Trophoblast cell (in vitro differentiated cells and primary cell): ENCODE data around the gene AP4S1.
"Not testable (repeated sequence)": the region's sequence is repeated elsewhere in the genome, so short reads cannot be mapped to it uniquely, and the experiment has no call there.

Experiments used
- DNase-seq, 2 donors: peaks; one replicate each; pipeline ENCODE4 v3.0.0-alpha.2; 2016
- H2AFZ ChIP-seq: 2 replicates; pipeline ENCODE4 v1.6.1; 2013; ENCODE audit warnings: low read length, moderate library complexity, mild to moderate bottlenecking; ENCODE audit not compliant: insufficient read depth, poor library complexity
- H2AK5ac ChIP-seq: 2 replicates; pipeline ENCODE4 v1.6.1; 2013; ENCODE audit warnings: mild to moderate bottlenecking, low read length
- H2BK120ac ChIP-seq: 2 replicates; pipeline ENCODE4 v1.6.1; 2013; ENCODE audit warnings: low read length, mild to moderate bottlenecking, moderate library complexity; ENCODE audit not compliant: insufficient read depth, poor library complexity
- H2BK12ac ChIP-seq: 2 replicates; pipeline ENCODE4 v1.6.1; 2013; ENCODE audit warnings: mild to moderate bottlenecking, low read length, moderate library complexity
- H2BK5ac ChIP-seq: 2 replicates; pipeline ENCODE4 v1.6.1; 2013; ENCODE audit warnings: low read length, low read depth, moderate library complexity, mild to moderate bottlenecking; ENCODE audit not compliant: poor library complexity
- H3K14ac ChIP-seq: 2 replicates; pipeline ENCODE4 v1.6.1; 2013; ENCODE audit warnings: mild to moderate bottlenecking, low read length
- H3K18ac ChIP-seq: 2 replicates; pipeline ENCODE4 v1.6.1; 2013; ENCODE audit warnings: mild to moderate bottlenecking, low read length
- H3K23ac ChIP-seq: 2 replicates; pipeline ENCODE4 v1.6.1; 2013; ENCODE audit warnings: low read length
- H3K27ac ChIP-seq: 2 replicates; pipeline ENCODE4 v1.5.1; 2013; ENCODE audit warnings: low read depth, mild to moderate bottlenecking, inconsistent platforms, low read length, moderate library complexity
- H3K27me3 ChIP-seq: 2 replicates; pipeline ENCODE4 v1.6.1; 2013; ENCODE audit warnings: inconsistent platforms, mild to moderate bottlenecking, low read length, moderate library complexity; ENCODE audit not compliant: insufficient read depth
- H3K36me3 ChIP-seq, 2 experiments: 1 replicate in 1 of 2; 2 replicates in 1 of 2; pipeline ENCODE4 v1.6.1; 2013; ENCODE audit warnings: low read length in 2 of 2, mild to moderate bottlenecking in 2 of 2, moderate library complexity in 1 of 2; ENCODE audit not compliant: insufficient read depth in 2 of 2, control insufficient read depth in 1 of 2
- H3K4ac ChIP-seq: 2 replicates; pipeline ENCODE4 v1.6.1; 2013; ENCODE audit warnings: low read depth, mild to moderate bottlenecking, low read length, moderate library complexity
- H3K4me1 ChIP-seq, 2 experiments: 1 replicate in 1 of 2; 2 replicates in 1 of 2; pipeline ENCODE4 v1.6.1; 2013; ENCODE audit warnings: low read length in 2 of 2, mild to moderate bottlenecking in 2 of 2, moderate library complexity in 1 of 2; ENCODE audit not compliant: insufficient read depth in 2 of 2, control insufficient read depth in 1 of 2
- H3K4me2 ChIP-seq: 2 replicates; pipeline ENCODE4 v1.6.1; 2013; ENCODE audit warnings: inconsistent platforms, mild to moderate bottlenecking, low read length, moderate library complexity
- H3K4me3 ChIP-seq: 2 replicates; pipeline ENCODE4 v1.5.1; 2013; ENCODE audit warnings: mild to moderate bottlenecking, low read depth, low read length, inconsistent platforms
- H3K79me1 ChIP-seq: one replicate; pipeline ENCODE4 v1.6.1; 2013; ENCODE audit warnings: low read length
- H3K79me2 ChIP-seq: 2 replicates; pipeline ENCODE4 v1.6.1; 2013; ENCODE audit warnings: low read length, mild to moderate bottlenecking; ENCODE audit not compliant: control insufficient read depth, insufficient read depth, poor library complexity
- H3K9ac ChIP-seq: 2 replicates; pipeline ENCODE4 v1.6.1; 2013; ENCODE audit warnings: mild to moderate bottlenecking, low read length
- H3K9me3 ChIP-seq: 2 replicates; pipeline ENCODE4 v1.6.1; 2013; ENCODE audit warnings: low read depth, mild to moderate bottlenecking, control low read depth, inconsistent platforms, low read length; ENCODE audit not compliant: insufficient read depth
- H4K12ac ChIP-seq: 2 replicates; pipeline ENCODE4 v1.6.1; 2013; ENCODE audit warnings: low read depth, mild to moderate bottlenecking, low read length, moderate library complexity
- H4K8ac ChIP-seq: 2 replicates; pipeline ENCODE4 v1.6.1; 2013; ENCODE audit warnings: low read depth, mild to moderate bottlenecking, low read length, moderate library complexity
- H4K91ac ChIP-seq: one replicate; pipeline ENCODE4 v1.6.1; 2013; ENCODE audit warnings: low read depth, mild to moderate bottlenecking, low read length, moderate library complexity
- WGBS: extraction: QIAGEN DNeasy Blood & Tissue Kit; methylation state at CpG from one replicate; pipeline ENCODE4 v1.1.7; 2013; ENCODE audit warnings: missing lambda C conversion rate; ENCODE audit not compliant: insufficient read length, insufficient coverage; ENCODE audit errors: extremely low coverage; 5-methylcytosine and 5-hydroxymethylcytosine counted together

The AP4S1 gene

DNA sequence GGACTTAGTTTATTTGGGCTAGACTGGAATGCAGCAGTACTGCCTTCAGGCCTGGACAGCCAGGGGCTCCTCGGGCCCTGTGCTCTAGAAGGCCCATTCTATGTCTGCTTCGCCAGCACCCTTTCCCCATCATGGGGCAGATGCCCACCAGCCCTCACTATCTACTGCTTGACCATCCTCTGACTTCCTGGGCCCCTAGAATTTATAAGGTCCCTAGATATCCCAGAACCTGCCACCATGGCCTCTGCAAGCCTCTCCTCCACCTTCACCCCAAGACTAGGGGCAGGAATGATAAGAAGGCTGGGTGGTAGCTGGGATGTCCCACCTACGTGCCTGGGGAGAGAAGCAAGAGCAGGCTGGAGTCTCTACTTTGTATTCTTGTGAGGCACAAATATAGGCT lies 59.6 kb downstream of the AP4S1 start:
- H3K9ac ChIP-seq, result no peak overlapping the region
- no peak overlapping the region for H2AK5ac ChIP-seq
- no peak overlapping the region for H3K18ac ChIP-seq
- H3K79me2 ChIP-seq, result no peaks in the 10 kb centered on the region
- H3K4me1 ChIP-seq, result no peaks in the 10 kb centered on the region
- no peak overlapping the region for H3K4ac ChIP-seq
- no peak overlapping the region for H3K23ac ChIP-seq
- no peak overlapping the region for H2AFZ ChIP-seq
- H4K91ac ChIP-seq, result no peak overlapping the region
- no peaks in the 10 kb centered on the region for H3K36me3 ChIP-seq
- H3K27ac ChIP-seq, result no peak overlapping the region
- H3K4me3 ChIP-seq, result no peak overlapping the region
- no CpG with 5 or more reads among the region's 3 CpGs for WGBS
- DNase-seq, result no peak
- H2BK5ac ChIP-seq, result no peak overlapping the region
- no peak overlapping the region for H2BK120ac ChIP-seq
- H3K14ac ChIP-seq, result no peak overlapping the region
- H4K12ac ChIP-seq, result no peak overlapping the region
- H3K4me2 ChIP-seq, result no peak overlapping the region
- no peaks in the 10 kb centered on the region for H3K9me3 ChIP-seq
- H3K27me3 ChIP-seq, result no peaks in the 10 kb centered on the region
- no peak overlapping the region for H2BK12ac ChIP-seq
- H3K79me1 ChIP-seq, result no peaks in the 10 kb centered on the region
- no peak overlapping the region for H4K8ac ChIP-seq

DNA sequence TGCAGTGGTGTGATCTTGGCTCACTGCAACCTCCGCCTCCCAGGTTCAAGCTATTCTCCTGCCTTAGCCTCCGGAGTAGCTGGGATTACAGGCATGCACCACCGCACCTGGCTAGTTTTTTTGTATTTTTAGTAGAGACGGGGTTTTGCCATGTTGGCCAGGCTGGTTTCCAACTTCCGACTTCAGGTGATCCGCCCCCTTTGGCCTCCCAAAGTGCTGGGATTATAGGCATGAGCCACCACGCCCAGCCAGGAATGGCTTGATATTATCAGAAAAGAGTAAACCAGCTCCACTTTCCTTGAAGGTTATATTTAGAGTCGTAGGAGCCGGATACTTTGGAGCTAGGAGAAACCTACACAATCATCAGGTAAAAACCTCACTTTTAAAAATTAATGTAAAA lies 61.0 kb downstream of the AP4S1 start:
- not testable (repeated sequence) for H2BK120ac ChIP-seq, H4K12ac ChIP-seq, H3K9ac ChIP-seq, H3K79me2 ChIP-seq, H2BK12ac ChIP-seq, H3K36me3 ChIP-seq, H3K9me3 ChIP-seq, H2AK5ac ChIP-seq, H3K4me3 ChIP-seq, H3K4me2 ChIP-seq, H3K27ac ChIP-seq, H4K91ac ChIP-seq, H4K8ac ChIP-seq, H3K18ac ChIP-seq, H2BK5ac ChIP-seq, H3K4ac ChIP-seq, H3K79me1 ChIP-seq, H3K23ac ChIP-seq, H3K14ac ChIP-seq, H2AFZ ChIP-seq, H3K4me1 ChIP-seq, H3K27me3 ChIP-seq
- peak in 1 of 2 donors; percentile 35 for DNase-seq
- WGBS, result no CpG with 5 or more reads among the region's 9 CpGs

DNA sequence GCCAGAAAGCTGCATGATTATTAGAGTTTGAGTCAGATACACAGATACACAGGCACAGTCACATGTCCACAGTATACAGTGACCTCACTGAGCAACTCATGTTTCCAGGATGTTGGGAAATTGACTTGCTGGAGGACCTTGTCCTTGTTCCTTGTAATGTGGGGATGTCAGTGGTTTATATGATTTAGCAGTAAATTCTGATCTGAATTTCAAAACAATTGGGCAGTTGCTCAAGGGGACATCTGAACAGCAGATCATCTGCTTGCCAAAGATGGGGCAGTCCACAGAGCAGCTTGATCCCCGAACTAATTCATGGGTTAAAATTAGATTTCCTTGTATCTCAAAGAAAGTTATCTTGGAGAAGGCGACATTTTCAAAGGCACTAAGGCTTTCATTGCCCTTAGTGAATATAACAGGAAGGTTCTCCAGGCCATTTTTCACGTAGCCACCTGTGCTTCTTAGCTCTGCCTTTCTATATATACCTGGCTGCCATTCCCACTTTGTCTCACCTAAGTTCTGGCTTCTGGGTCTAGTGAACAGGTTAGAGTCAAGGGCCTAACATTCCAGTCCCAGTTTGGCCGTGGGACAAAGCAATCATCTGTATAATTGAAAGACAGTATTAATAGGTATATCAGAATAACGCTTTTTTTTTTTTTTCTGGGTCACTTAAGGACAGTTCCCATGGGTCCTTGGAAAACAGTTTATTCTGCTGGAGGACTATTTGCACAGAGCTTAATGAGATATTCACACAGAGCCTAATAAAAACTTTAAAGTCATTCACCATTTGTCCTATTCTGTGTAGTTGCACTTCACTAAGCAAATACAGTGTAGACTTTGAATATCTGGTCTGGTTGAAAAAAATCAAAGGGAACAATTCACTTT lies 65.7 kb downstream of the AP4S1 start:
- Histone ChIP-seq H2BK12ac (no peak overlapping the region), H3K4me2 (no peak overlapping the region), H3K9me3 (no peaks in the 10 kb centered on the region), H3K18ac (no peak overlapping the region), H2BK120ac (no peak overlapping the region), H3K23ac (no peak overlapping the region), H3K27ac (no peak overlapping the region), H2BK5ac (no peak overlapping the region), H4K12ac (no peak overlapping the region), H3K79me1 (no peaks in the 10 kb centered on the region), H3K4me3 (no peak overlapping the region), H3K36me3 (no peaks in the 10 kb centered on the region), H3K4me1 (no peaks in the 10 kb centered on the region), H3K9ac (no peak overlapping the region), H4K8ac (no peak overlapping the region), H2AK5ac (no peak overlapping the region), H3K79me2 (no peaks in the 10 kb centered on the region), H3K14ac (no peak overlapping the region), H3K4ac (no peak overlapping the region), H3K27me3 (no peaks in the 10 kb centered on the region), H4K91ac (no peak overlapping the region), H2AFZ (no peak overlapping the region)
- peak; percentile 7 to 49 for DNase-seq
- WGBS, result no CpG with 5 or more reads among the region's 5 CpGs

DNA sequence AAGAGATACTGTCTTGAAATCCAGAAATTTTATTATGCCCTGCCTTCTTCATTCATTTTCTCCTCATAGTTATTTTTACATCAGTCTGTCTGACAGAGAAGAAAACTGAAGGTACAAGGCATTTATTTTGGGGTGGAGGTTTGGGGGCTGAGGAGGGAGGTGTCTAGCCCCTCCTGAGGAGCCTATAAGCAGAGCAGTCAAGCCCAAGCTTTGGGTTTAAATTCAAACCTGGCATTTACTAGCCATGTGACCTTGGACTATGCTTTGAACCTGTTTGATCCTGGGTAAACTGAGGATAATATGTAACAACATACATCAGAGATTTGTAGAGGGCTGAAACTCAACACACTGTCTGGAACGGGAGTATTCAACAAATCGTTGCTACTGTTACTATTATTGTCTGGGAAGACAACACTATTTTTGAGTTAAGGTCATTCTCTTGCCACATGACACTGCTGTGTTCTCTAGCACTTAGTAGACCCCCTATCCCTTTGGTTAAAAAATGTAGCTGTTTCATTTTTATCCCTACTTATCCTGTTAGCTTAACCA lies 66.8 kb downstream of the AP4S1 start:
- no peak overlapping the region for H3K14ac ChIP-seq
- no peak overlapping the region for H3K9ac ChIP-seq
- H2BK5ac ChIP-seq, result no peak overlapping the region
- no peak overlapping the region for H3K23ac ChIP-seq
- H3K9me3 ChIP-seq, result no peaks in the 10 kb centered on the region
- no peak overlapping the region for H2AK5ac ChIP-seq
- no peaks in the 10 kb centered on the region for H3K4me1 ChIP-seq
- no peaks in the 10 kb centered on the region for H3K79me2 ChIP-seq
- H3K27ac ChIP-seq, result no peak overlapping the region
- no CpG with 5 or more reads among the region's 2 CpGs for WGBS
- H3K4ac ChIP-seq, result no peak overlapping the region
- H4K91ac ChIP-seq, result no peak overlapping the region
- no peak overlapping the region for H2AFZ ChIP-seq
- H3K27me3 ChIP-seq, result no peaks in the 10 kb centered on the region
- no peaks in the 10 kb centered on the region for H3K79me1 ChIP-seq
- H2BK12ac ChIP-seq, result no peak overlapping the region
- no peak overlapping the region for H3K4me2 ChIP-seq
- no peak overlapping the region for H4K8ac ChIP-seq
- no peak overlapping the region for H2BK120ac ChIP-seq
- H4K12ac ChIP-seq, result no peak overlapping the region
- H3K4me3 ChIP-seq, result no peak overlapping the region
- DNase-seq, result no peak
- peaks cover 4% of the 10 kb centered on the region in 2 experiments for H3K36me3 ChIP-seq
- H3K18ac ChIP-seq, result no peak overlapping the region
